Epithelial cell of esophagus (primary cell): Measurements from ENCODE around the gene PSMA6.
"Not testable (repeated sequence)": the region's sequence is repeated elsewhere in the genome, so short reads cannot be mapped to it uniquely, and the experiment has no call there.

Experiments
- DNase-seq: peaks from one replicate; pipeline ENCODE4 v3.0.0; 2010; ENCODE audit warnings: low read depth
- H3K4me3 ChIP-seq: 2 replicates; pipeline ENCODE4 v1.5.1; 2011; ENCODE audit warnings: mild to moderate bottlenecking, low read length, control low read depth
- CTCF ChIP-seq: IDR thresholded peaks from 2 replicates; pipeline ENCODE4 v1.5.1; 2011; ENCODE audit warnings: low read depth, mild to moderate bottlenecking, low read length, control low read depth, inconsistent platforms; ENCODE audit not compliant: insufficient read depth; ENCODE audit errors: missing control alignments

PSMA6 gene

GRCh38 chr14:35333264-35333730, 41.1 kb downstream of the PSMA6 start:
- no peak for TF ChIP-seq CTCF
- no peak for DNase-seq
- H3K4me3 ChIP-seq = no peak overlapping the region

DNA sequence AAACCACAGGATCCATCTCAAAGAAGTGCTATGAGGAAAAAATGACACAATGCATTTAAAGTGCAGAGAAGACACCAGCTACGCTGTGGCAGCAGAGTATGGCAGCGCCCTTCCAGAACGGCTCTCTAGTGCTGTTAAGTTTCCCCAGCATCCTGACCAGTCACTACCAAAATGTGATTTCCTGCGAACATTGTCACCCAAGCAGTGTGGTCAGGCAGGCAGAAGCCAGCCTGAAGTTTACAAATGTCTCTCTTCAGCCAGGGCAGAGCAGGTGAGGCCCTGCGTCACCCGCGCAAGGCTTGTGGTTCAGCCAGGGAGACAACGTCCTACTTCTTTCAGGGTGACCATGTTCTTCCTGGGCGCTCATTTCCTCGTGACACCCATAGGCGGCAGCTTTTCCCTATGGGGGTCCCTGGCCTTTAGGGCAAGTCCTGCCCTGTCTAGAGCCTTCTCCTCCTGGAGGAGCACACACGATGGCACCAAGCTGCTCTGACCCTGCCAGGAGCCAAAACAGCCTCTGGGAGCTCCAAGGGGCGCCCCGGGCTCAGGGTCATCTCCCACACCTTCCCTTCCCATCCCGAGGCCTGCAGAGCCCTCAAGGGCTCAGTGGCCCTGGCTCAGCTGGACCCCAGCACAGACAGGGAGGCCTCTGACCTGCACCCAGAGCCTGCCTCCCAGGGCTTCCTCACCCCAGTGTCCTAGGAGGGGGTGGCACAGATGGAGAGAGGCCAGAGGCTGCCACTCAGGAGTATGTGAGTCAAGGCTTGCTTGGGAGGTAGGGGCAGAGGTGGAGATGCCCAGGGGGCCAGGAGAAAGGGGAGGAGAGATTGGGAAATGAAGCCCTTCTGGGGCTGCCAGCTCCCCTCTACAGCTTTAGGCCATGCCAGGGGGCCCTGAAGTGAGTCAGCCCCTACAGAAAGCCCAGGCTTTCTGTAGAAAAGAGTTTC, 41.9 kb downstream of the PSMA6 start:
- no peak for DNase-seq
- TF ChIP-seq CTCF = no peak
- no peak overlapping the region for H3K4me3 ChIP-seq

DNA sequence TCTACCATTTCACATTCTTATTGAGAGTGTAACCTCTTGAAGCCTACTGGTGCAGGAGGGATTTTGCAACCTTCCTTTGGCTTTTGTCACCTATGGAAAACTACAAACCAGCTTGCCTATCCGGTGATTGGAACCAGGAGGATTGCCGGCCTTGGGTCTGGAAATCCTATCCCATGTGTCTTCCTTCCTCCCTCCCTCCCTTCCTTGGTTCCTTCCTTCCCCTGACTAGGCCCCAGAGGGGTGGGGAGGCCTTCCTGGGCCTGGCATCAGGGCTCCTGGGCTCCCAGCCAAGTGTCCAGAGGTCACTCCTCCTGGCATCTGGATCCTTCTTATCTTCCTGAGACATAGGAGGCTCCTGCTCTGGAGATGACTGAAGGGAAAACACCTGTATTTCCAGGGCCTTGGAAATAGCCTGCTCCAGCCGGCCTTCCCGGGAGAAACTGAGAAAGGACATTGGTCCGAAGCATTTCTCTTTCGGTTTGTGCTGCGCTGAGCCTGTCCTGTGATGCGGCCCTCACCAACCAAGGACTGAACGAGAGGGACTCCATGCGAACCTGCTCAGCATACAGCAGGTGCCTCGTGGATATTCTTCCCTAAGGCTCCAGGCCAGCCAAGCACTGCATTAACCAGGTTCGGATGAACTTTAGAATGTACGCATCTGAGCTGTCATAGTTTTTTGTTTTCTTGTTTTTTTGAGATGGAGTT, 43.4 kb downstream of the PSMA6 start:
- H3K4me3 ChIP-seq = no peak overlapping the region
- TF ChIP-seq CTCF = no peak
- DNase-seq = no peak

GRCh38 chr14:35336171-35336493, 44.0 kb downstream of the PSMA6 start:
- not testable (repeated sequence) for DNase-seq

DNA sequence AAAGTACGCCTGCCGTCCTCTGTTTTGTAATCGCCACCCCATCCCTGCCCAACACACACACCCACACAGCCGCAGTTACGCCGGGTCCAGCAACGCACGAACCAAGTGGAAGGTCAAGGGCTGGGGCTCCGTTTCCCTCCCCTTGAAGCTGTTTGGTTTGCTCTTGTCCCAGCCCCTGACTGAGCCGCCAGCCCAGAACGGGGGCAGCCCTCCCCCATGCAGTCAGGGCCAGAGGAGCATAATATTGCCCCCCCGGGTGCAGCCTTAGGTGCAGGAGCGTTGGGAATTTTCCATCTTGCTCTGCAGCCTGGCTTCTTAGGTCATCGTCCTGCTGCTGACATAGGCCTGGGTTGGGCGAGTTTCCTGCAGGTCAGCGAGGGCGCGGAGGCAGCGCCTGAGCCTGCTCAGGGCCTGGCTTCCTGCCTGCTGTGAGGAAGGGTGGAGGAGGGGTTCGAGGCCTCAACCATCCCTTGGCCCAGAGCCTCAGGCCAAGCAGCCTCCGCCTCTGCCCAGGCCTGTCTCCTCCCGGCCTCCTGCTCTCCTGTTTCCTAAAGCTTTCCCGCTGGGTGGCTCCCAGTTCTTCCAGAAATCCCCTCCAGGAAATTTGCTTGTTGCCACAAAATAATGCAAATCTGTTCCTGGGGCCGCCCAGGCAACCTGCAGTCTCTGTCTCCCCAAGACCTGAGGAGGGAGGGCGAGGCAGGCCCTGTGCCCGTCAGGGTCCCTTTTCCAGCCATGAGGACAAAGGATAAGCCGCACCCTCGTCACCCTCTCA, 44.5 kb downstream of the PSMA6 start:
- peak; percentile 91 for DNase-seq
- no peak overlapping the region for H3K4me3 ChIP-seq
- no peak for TF ChIP-seq CTCF

More at GRCh38 chr14:35336171-35336493, 44.0 kb downstream of the PSMA6 start:
- not testable (repeated sequence) for H3K4me3 ChIP-seq

- no peak overlapping the region for H3K4me3 ChIP-seq
- no peak for TF ChIP-seq CTCF
- peak; percentile 68 for DNase-seq
Observed at GRCh38 chr14:35337269-35338255, 45.4 kb downstream of the PSMA6 start.
